Natural killer cell (primary cell): ENCODE measurements around the gene GALNT9. TPM values are rescaled to one million over a fixed set of nuclear protein-coding genes. Genes with fewer than 3 reads are reported as not detected.

Experiments used
- ATAC-seq, 3 donors: fragments of 150-1000 bp in 2 of 3; fragments of 200-7000 bp in 1 of 3; cut with Tn5 transposase; 1 replicate in 1 of 3; 2 replicates in 2 of 3; pipeline ENCODE4 v1.10.0; 2021; ENCODE audit warnings: mild to moderate bottlenecking in 2 of 3, moderate library complexity in 2 of 3
- DNase-seq, 2 donors: peaks; one replicate each; pipeline versions ENCODE4 v3.0.0 to v3.0.0-alpha.2; 2013 to 2021; ENCODE audit warnings: mixed read lengths in 1 of 2
- H3K27ac ChIP-seq: one replicate; pipeline ENCODE4 v1.5.1; 2013; ENCODE audit warnings: mild to moderate bottlenecking, low read length
- H3K27me3 ChIP-seq: one replicate; pipeline ENCODE4 v1.6.1; 2013; ENCODE audit warnings: low read length; ENCODE audit not compliant: control insufficient read depth, insufficient read depth
- H3K36me3 ChIP-seq: one replicate; pipeline ENCODE4 v1.6.1; 2013; ENCODE audit warnings: low read length; ENCODE audit not compliant: control insufficient read depth, insufficient read depth
- H3K4me1 ChIP-seq: one replicate; pipeline ENCODE4 v1.6.1; 2013; ENCODE audit warnings: low read length; ENCODE audit not compliant: control insufficient read depth, insufficient read depth
- H3K4me3 ChIP-seq: one replicate; pipeline ENCODE4 v1.5.1; 2013; ENCODE audit warnings: low read length
- H3K9me3 ChIP-seq: one replicate; pipeline ENCODE4 v1.6.1; 2013; ENCODE audit warnings: low read length; ENCODE audit not compliant: control insufficient read depth, insufficient read depth
- H3K27ac Mint-ChIP-seq, 2 donors: one replicate each; pipeline ENCODE4 v1.8.0; 2022; ENCODE audit warnings: mild to moderate bottlenecking in 2 of 2, mixed read lengths in 2 of 2, moderate library complexity in 1 of 2
- H3K27me3 Mint-ChIP-seq, 2 donors: one replicate each; pipeline ENCODE4 v1.8.0; 2022; ENCODE audit warnings: low read depth in 2 of 2, mixed read lengths in 2 of 2
- H3K36me3 Mint-ChIP-seq: one replicate; pipeline ENCODE4 v1.8.0; 2022; ENCODE audit warnings: mixed read lengths
- H3K4me1 Mint-ChIP-seq, 2 donors: one replicate each; pipeline ENCODE4 v1.8.0; 2022; ENCODE audit warnings: mixed read lengths in 2 of 2
- H3K4me3 Mint-ChIP-seq: one replicate; pipeline ENCODE4 v1.8.0; 2022; ENCODE audit warnings: mild to moderate bottlenecking, moderate library complexity, mixed read lengths
- H3K9me3 Mint-ChIP-seq, 2 donors: one replicate each; pipeline ENCODE4 v1.8.0; 2022; ENCODE audit warnings: mixed read lengths in 2 of 2
- CTCF ChIP-seq: fragments of 200-600 bp; IDR thresholded peaks from one replicate; pipeline ENCODE4 v1.8.0; 2022; ENCODE audit warnings: antibody characterized with exemption
- WGBS: methylation state at CpG from one replicate; pipeline ENCODE4 v1.1.7; 2013; ENCODE audit warnings: missing lambda C conversion rate; ENCODE audit not compliant: insufficient coverage; 5-methylcytosine and 5-hydroxymethylcytosine counted together
- intact Hi-C: fragments of 100-400 bp; cut with micrococcal nuclease; formaldehyde crosslinking; loops from one replicate; pipeline ENCODE4 v1.14.2; 2022
- total RNA-seq, 4 donors: library from RNA; stranded (reverse); fragments of 120-200 nt in 1 of 4; gene quantifications; one replicate each; pipeline versions ENCODE4 v1.2.3 to v1.2.4, GENCODE V29; 2013 to 2022

GALNT9 gene
- total RNA-seq, 3 donors from 2014 or later (not counting 1 experiment from before 2014, with no cell fraction given), result not detected

DNA sequence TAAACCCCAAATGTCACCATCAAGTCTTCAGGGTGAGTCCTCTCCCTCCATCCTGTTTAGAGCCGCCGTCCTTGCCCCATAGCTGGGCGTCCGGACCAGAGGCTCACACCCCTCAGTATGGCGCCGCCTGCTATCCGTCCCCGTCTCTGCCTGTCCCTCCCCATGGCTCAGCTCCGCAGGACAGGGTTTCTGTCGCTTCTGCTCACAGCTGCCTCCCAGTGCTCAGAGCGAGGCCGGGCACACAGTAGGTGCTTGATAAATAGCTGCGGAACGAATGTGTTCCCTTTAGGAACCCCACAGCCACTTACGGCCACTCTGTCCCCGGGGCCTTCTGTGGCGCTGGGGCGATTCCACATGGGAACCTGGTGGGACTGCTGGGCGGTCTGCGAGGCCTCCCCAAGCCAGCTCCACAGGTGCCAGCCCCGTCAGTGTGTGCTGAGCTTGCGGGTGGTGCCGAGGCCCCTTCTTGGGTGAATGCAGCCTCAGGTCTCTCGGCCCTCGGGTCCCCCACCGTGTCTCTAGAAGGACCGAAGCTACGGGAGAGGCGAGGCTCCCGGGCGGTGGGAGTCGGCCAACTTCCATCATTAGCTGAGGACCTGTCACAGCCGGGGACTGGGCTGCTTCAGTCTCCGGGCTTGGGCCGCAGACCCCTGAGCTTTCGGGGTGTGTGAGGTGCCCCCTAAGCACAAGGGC, 122.2 kb downstream of the GALNT9 start:
- DNase-seq (no peak), ATAC-seq (no peak)
- Histone ChIP-seq H3K27ac (no peak overlapping the region), H3K4me3 (no peak overlapping the region), H3K4me1 (peaks cover 15% of the 10 kb centered on the region), H3K9me3 (peaks cover 4% of the 10 kb centered on the region), H3K36me3 (no peaks in the 10 kb centered on the region), H3K27me3 (peaks cover 24% of the 10 kb centered on the region)
- WGBS, result 86% methylated on average over 36 of the region's 36 CpGs
- Mint-ChIP-seq H3K27me3 (peaks cover 14 to 15% of the 10 kb centered on the region in 2 donors), H3K27ac (no peak overlapping the region), H3K36me3 (no peaks in the 10 kb centered on the region), H3K4me1 (no peaks in the 10 kb centered on the region), H3K4me3 (no peak overlapping the region), H3K9me3 (no peaks in the 10 kb centered on the region)
- no peak for TF ChIP-seq CTCF
- intact Hi-C loops, result no loop called here

DNA sequence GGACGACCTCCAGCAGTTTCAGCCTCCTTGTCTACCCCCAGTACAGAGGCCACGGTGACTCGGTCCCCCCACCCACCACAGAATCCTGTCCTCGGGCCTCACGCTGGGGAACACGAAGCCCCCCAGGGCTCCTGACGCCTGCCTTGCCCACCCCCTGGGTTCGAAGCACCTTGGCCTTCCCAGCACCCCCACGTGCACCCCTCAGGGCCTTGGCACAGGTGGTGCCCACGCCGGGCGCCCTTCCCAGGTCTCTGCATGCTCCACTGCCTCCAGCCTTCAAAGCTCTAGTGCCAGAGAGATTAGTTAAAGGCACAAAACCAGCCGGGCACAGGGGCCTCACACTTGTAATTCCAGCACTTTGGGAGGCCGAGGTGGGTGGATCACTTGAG, 123.3 kb downstream of the GALNT9 start:
- Mint-ChIP-seq H3K4me3 (no peak overlapping the region), H3K4me1 (no peaks in the 10 kb centered on the region), H3K36me3 (no peaks in the 10 kb centered on the region), H3K27ac (no peak overlapping the region), H3K9me3 (no peaks in the 10 kb centered on the region), H3K27me3 (peaks cover 14 to 15% of the 10 kb centered on the region in 2 donors)
- Histone ChIP-seq H3K27me3 (peaks cover 24% of the 10 kb centered on the region), H3K27ac (no peak overlapping the region), H3K4me1 (peaks cover 10% of the 10 kb centered on the region), H3K4me3 (no peak overlapping the region), H3K9me3 (no peaks in the 10 kb centered on the region), H3K36me3 (no peaks in the 10 kb centered on the region)
- WGBS, result 65% methylated on average over 13 of the region's 14 CpGs
- no peak for DNase-seq
- ATAC-seq, result no peak
- intact Hi-C loops, result no loop called here
- TF ChIP-seq CTCF, result no peak

DNA sequence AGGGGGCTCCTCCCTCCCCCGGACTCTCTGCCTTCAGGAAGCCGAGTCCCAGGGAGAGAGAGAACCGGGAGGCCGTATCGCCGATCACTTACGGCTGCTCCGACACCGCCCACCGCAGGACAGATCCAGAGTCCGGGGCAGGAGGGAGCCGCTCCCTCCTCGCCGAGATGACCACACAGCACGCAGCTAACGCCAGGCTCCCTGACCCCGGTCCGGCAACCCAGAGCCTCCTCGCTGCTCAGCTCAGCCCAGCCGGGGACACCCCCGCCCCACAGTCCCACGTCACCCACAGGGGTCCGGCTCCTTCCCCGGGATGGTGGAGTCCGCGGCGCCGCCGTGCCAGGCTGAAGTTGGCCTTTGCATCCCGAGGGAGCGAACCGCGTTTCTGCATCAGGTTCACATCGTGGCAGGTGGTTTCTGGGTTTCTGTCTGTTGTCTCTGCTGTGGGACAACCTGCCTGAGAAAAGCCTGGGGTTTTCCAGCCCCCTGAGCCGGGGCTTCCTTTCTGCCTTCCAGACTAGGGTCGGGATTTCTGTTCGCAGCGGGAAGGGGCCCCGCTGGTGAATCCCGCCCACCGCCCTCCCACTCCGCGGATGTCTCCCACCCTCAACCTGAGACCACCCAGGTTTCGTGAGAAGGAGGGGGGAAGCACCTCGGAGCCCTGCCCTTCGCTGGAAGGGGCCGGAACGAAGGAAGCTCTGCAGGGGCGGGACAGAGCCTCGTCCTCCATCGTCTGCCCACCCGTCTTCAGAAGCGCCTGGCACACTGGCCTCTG, 123.9 kb downstream of the GALNT9 start:
- peaks cover 10% of the 10 kb centered on the region for H3K4me1 ChIP-seq
- peaks cover 24% of the 10 kb centered on the region for H3K27me3 ChIP-seq
- no peak overlapping the region for H3K4me3 ChIP-seq
- ATAC-seq, result no peak
- no peak overlapping the region for H3K27ac Mint-ChIP-seq
- H3K36me3 ChIP-seq, result no peaks in the 10 kb centered on the region
- no peaks in the 10 kb centered on the region for H3K9me3 Mint-ChIP-seq
- H3K27me3 Mint-ChIP-seq, result peaks cover 14 to 15% of the 10 kb centered on the region in 2 donors
- peak in 1 of 2 donors; percentile 37 for DNase-seq
- no peaks in the 10 kb centered on the region for H3K4me1 Mint-ChIP-seq
- H3K9me3 ChIP-seq, result no peaks in the 10 kb centered on the region
- no peaks in the 10 kb centered on the region for H3K36me3 Mint-ChIP-seq
- intact Hi-C loops, result no loop called here
- no peak overlapping the region for H3K4me3 Mint-ChIP-seq
- no peak overlapping the region for H3K27ac ChIP-seq
- no peak for TF ChIP-seq CTCF
- 9% methylated on average over 53 of the region's 53 CpGs for WGBS
